HFF-Myc (cell line): Measurements from ENCODE around the gene ASB3.
"Not testable (repeated sequence)": the region's sequence is repeated elsewhere in the genome, so short reads cannot be mapped to it uniquely, and the experiment has no call there.

Experiments used
- DNase-seq: peaks from one replicate; pipeline ENCODE4 v3.0.0-alpha.2; 2011; ENCODE audit warnings: low read depth; ENCODE audit errors: extremely low read depth
- H3K4me3 ChIP-seq: replicated peaks from 2 replicates; pipeline ENCODE4 v1.5.1; 2011; ENCODE audit warnings: low read depth, mild to moderate bottlenecking, control low read depth, low read length
- TF ChIP-seq, protein P1 (sequence below): IDR thresholded peaks from 2 replicates; pipeline ENCODE4 v1.5.1; 2012; ENCODE audit warnings: mild to moderate bottlenecking, low read depth, low read length, control low read depth; ENCODE audit errors: missing control alignments

ASB3 gene

DNA sequence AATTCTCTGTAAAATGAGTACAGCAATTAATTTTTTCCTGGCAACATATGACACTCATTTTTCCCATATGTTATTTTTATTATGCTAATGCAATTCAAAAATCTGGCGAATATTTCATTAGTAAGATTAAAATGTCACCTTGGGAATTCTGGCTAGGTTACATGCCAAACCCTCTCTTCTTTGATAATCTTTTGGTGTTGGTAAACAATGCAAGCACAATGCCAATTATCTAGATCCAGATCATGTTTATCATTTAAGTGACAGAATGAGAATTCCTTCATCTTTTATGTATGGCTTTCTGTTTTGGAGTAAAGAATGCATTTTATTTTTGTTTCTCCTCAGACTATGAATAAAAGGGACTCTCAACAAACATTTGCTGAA lies 39.3 kb upstream of the ASB3 start:
- no peak for DNase-seq
- TF ChIP-seq, protein P1, sequence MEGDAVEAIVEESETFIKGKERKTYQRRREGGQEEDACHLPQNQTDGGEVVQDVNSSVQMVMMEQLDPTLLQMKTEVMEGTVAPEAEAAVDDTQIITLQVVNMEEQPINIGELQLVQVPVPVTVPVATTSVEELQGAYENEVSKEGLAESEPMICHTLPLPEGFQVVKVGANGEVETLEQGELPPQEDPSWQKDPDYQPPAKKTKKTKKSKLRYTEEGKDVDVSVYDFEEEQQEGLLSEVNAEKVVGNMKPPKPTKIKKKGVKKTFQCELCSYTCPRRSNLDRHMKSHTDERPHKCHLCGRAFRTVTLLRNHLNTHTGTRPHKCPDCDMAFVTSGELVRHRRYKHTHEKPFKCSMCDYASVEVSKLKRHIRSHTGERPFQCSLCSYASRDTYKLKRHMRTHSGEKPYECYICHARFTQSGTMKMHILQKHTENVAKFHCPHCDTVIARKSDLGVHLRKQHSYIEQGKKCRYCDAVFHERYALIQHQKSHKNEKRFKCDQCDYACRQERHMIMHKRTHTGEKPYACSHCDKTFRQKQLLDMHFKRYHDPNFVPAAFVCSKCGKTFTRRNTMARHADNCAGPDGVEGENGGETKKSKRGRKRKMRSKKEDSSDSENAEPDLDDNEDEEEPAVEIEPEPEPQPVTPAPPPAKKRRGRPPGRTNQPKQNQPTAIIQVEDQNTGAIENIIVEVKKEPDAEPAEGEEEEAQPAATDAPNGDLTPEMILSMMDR, result no peak
- H3K4me3 ChIP-seq, result no peak overlapping the region

DNA sequence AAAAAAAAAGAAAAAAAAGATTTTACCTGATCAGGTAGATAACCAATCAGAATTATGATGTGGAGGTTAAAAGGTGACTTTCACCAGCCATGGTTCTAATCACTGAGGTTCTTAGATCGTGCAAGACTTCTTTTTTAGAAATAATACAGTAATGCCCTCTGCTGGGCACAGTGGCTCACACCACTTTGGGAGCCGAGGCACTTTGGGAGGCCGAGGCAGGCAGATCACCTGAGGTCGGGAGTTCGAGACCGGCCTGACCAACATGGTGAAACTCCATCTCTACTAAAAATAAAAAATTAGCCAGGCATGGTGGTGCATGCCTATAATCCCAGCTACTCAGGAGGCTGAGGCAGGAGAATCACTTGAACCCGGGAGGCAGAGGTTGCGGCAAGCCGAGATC lies 36.9 kb upstream of the ASB3 start:
- H3K4me3 ChIP-seq, DNase-seq: not testable (repeated sequence)

DNA sequence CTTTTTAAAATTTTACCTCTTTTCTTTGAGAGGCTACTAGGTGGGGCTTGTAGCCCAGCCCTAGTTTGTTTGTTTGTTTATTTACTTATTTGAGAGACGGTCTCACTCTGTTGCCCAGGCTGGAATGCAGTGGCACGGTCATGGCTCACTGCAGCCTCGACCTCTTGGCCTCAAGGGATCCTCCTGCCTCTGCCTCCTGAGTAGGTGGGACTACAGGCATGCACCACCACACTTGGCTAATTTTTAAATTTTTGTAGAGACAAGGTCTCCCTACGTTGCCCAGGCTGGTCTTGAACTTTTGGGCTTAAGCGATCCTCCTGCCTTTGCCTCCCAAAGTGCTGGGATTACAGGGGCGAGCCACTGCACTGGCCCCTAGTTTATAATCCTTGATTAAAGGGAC lies 35.1 kb upstream of the ASB3 start:
- no peak overlapping the region for H3K4me3 ChIP-seq
- TF ChIP-seq, protein P1, result no peak
- DNase-seq, result no peak

- TF ChIP-seq, protein P1, result no peak
- H3K4me3 ChIP-seq, result no peak overlapping the region
- DNase-seq, result no peak
Observed at GRCh38 chr2:53820711-53821110, 34.0 kb upstream of the ASB3 start.

DNA sequence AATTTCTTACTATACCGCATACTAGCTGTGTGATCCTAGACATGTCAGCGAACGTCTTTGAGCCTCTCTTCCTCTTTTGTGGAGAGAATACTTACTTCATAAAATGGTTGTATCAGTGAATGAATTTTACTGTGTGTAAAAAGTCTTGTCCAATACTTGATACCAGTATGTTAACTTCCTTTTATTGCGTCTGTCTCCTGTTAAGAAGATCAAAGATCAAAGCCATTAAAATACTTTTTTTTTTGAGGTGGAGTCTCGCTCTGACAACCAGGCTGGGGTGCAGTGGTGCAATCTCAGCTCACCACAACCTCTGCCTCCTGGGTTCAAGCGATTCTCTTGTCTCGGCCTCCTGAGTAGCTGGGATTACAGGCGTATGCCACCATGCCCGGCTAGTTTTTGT lies 33.3 kb upstream of the ASB3 start:
- H3K4me3 ChIP-seq, result no peak overlapping the region
- DNase-seq, result no peak
- TF ChIP-seq, protein P1, result no peak

DNA sequence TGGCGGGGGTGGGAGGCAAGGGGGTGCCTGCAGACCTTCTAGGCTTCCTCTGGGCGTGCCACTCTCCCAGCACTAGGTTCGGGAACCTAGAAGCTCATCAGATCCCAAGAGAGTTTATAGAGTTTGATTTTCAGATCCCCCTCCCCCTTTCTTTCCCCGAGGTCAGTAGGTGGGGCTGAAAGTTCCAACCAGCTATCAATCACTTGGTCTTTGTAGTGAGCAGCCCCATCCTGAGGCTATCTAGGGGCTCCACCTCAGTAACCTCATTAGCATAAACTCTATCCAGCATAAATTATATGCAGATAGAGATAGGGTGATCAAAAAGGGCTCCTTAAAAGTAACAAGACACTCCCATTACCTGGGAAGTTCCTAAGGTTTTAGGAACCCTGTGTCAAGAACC lies 32.9 kb upstream of the ASB3 start:
- TF ChIP-seq, protein P1, result no peak
- H3K4me3 ChIP-seq, result no peak overlapping the region
- DNase-seq, result no peak

GRCh38 chr2:53818854-53819435 lies 32.2 kb upstream of the ASB3 start:
- no peak for DNase-seq
- TF ChIP-seq, protein P1, result no peak
- H3K4me3 ChIP-seq, result no peak overlapping the region
